ENCODE data around the gene PRPF6. TPM values are rescaled to one million over a fixed set of nuclear protein-coding genes. Genes with fewer than 3 reads are reported as not detected.
A peak's percentile ranks its signal among the peaks of the same experiment; 100 is the strongest.

PRPF6 gene
- total RNA-seq, 1 donor from 2014 or later, result 81.5 TPM

GRCh38 chr20:64045346-64046011 is 64.5 kb downstream of the PRPF6 start:
- Mint-ChIP-seq H3K27ac (ENCODE audit: unreplicated experiment) (no peak overlapping the region), H3K36me3 (ENCODE audit: low read depth) (no peaks in the 10 kb centered on the region), H3K4me3 (no peak overlapping the region), H3K9me3 (no peaks in the 10 kb centered on the region), H3K27me3 (ENCODE audit: low read depth) (peaks cover 81% of the 10 kb centered on the region), H3K4me1 (no peaks in the 10 kb centered on the region)
- no peak for DNase-seq (ENCODE audit: low read depth, low spot score)
- TF ChIP-seq, protein P1, sequence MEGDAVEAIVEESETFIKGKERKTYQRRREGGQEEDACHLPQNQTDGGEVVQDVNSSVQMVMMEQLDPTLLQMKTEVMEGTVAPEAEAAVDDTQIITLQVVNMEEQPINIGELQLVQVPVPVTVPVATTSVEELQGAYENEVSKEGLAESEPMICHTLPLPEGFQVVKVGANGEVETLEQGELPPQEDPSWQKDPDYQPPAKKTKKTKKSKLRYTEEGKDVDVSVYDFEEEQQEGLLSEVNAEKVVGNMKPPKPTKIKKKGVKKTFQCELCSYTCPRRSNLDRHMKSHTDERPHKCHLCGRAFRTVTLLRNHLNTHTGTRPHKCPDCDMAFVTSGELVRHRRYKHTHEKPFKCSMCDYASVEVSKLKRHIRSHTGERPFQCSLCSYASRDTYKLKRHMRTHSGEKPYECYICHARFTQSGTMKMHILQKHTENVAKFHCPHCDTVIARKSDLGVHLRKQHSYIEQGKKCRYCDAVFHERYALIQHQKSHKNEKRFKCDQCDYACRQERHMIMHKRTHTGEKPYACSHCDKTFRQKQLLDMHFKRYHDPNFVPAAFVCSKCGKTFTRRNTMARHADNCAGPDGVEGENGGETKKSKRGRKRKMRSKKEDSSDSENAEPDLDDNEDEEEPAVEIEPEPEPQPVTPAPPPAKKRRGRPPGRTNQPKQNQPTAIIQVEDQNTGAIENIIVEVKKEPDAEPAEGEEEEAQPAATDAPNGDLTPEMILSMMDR (conservative IDR thresholded peaks at IDR 0.05), result no peak

DNA sequence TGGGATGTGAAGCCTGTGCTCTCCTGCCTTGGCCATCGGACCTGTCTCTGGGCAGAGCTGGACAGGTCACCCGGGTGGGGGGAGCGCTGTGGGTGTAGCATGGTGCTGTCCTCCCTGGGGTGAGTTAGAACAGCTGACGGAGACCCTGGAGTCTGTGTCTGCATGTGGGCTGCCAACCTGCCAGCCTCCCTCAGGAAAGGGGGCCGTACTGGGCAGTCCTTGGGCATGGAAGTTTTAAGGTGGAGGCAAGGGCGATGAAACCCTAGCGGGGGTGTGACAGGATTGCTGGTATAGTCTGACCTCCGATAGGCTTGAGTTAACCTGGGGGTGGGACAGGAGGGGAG is 66.1 kb downstream of the PRPF6 start:
- no peak for DNase-seq (ENCODE audit: low read depth, low spot score)
- H3K36me3 Mint-ChIP-seq (ENCODE audit: low read depth), result no peaks in the 10 kb centered on the region
- no peaks in the 10 kb centered on the region for H3K4me1 Mint-ChIP-seq
- H3K9me3 Mint-ChIP-seq, result no peaks in the 10 kb centered on the region
- TF ChIP-seq, protein P1 (conservative IDR thresholded peaks at IDR 0.05), result no peak
- no peak overlapping the region for H3K27ac Mint-ChIP-seq (ENCODE audit: unreplicated experiment)
- peaks cover 80% of the 10 kb centered on the region for H3K27me3 Mint-ChIP-seq (ENCODE audit: low read depth)
- H3K4me3 Mint-ChIP-seq, result no peak overlapping the region

- Mint-ChIP-seq H3K4me3 (no peak overlapping the region), H3K36me3 (ENCODE audit: low read depth) (no peaks in the 10 kb centered on the region), H3K27me3 (ENCODE audit: low read depth) (peaks cover 80% of the 10 kb centered on the region), H3K9me3 (no peaks in the 10 kb centered on the region), H3K4me1 (no peaks in the 10 kb centered on the region), H3K27ac (ENCODE audit: unreplicated experiment) (no peak overlapping the region)
- DNase-seq (ENCODE audit: low read depth, low spot score), result no peak
- TF ChIP-seq, protein P1 (conservative IDR thresholded peaks at IDR 0.05), result no peak
Measured at GRCh38 chr20:64047968-64048401, 67.1 kb downstream of the PRPF6 start.

DNA sequence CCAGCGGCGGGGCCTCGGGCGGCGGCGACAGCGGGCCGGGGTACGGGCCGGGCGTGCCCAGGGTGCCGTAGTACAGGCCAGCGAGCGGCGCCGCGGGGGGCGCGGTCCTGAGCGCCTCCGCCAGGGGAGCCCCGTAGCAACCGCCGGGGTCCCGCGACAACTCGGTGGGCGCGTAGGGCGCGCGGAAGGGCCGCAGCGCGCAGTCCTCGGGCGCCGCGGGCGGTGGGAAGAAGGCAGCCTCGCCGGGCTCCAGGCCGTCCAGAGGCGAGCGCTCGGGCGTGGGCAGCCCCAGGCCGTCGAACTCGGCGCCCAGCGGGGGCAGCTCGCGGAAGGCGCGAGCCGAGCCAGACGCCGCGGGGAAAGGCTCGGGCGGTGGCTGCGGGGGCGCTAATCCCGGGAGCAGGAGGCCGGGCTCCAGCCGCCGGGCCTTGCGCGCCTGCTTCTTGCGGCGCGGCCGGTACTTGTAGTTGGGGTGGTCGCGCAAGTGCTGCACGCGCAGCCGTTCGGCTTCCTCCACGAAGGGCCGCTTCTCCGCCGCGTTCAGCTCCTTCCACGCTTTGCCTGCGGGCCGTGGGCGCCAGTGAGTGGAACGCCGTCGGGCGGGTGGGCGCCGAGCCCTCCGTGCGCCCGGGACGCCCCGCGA is 67.6 kb downstream of the PRPF6 start:
- Mint-ChIP-seq H3K27ac (ENCODE audit: unreplicated experiment) (no peak overlapping the region), H3K4me3 (no peak overlapping the region), H3K36me3 (ENCODE audit: low read depth) (no peaks in the 10 kb centered on the region), H3K4me1 (no peaks in the 10 kb centered on the region), H3K9me3 (no peaks in the 10 kb centered on the region), H3K27me3 (ENCODE audit: low read depth) (peaks cover 80% of the 10 kb centered on the region)
- TF ChIP-seq, protein P1 (conservative IDR thresholded peaks at IDR 0.05), result no peak
- DNase-seq (ENCODE audit: low read depth, low spot score), result no peak

GRCh38 chr20:64049060-64049877 is 68.3 kb downstream of the PRPF6 start, which contains the start of gene SOX18:
TSS of gene SOX18 (minus strand) at chr20:64049639. CDS start at chr20:64049516, 123 bp downstream.
- no peaks in the 10 kb centered on the region for H3K36me3 Mint-ChIP-seq (ENCODE audit: low read depth)
- TF ChIP-seq, protein P1 (conservative IDR thresholded peaks at IDR 0.05), result no peak
- peak within 1 kb of the TSS; percentile 27 for H3K4me3 Mint-ChIP-seq
- no peak for DNase-seq (ENCODE audit: low read depth, low spot score)
- no peaks in the 10 kb centered on the region for H3K9me3 Mint-ChIP-seq
- no peak within 1 kb of the TSS for H3K27ac Mint-ChIP-seq (ENCODE audit: unreplicated experiment)
- H3K4me1 Mint-ChIP-seq, result peaks cover 2% of the 10 kb centered on the region
- peaks cover 76% of the 10 kb centered on the region for H3K27me3 Mint-ChIP-seq (ENCODE audit: low read depth)

Measured in neural crest cell (in vitro differentiated cells).